ENCODE measurements around the gene OR56A1. TPM values are rescaled to one million over a fixed set of nuclear protein-coding genes. Genes with fewer than 3 reads are reported as not detected.

OR56A1 gene
- total RNA-seq, 1 experiment from 2014 or later = under 0.01 TPM

DNA sequence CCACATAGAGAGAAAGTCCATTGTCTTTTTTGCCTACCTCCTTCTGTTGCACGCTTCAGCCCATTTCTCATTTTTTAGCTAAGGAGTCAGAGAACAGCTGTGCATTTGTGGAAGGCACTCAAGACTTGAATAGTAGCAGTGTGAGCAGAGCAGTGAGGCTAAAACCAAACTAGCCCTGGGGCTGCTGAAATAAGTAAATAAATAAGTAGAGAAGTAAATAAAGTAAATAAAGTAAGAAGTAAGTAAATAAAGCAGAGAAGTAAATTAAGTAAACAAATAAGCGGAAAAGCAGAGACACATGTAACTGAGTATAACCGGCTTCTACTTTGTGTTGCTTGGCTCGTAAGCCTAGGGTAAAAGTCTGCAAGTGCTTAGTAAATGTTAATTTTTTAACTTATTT is 41.4 kb downstream of the OR56A1 start:
- DNase-seq (ENCODE audit: low read depth) = no peak

DNA sequence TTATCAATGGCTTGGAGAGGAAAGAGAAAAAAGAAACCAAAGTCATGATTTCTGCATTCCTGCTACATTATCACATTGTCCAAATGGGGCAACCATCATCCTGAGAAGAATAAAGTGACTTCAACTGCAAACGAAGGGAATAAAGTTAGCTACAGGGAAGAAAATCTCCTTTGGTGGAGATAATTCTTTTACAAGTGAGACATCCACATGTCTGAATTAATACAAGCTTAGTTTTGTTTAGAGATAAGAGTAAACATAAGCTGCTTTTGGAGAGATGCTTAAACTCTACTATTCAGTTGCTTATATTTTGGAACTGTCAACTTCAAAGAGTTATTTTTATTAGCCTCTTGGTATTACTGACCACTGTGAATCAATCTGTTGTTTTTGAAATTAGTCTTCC is 43.7 kb downstream of the OR56A1 start, which contains the start of gene OR52L1:
Gene OR52L1, minus strand, starts transcription at position 101 of the 400 bp plus-strand sequence. Its CDS starts 55 bp downstream, at position 46.
- no peak for DNase-seq (ENCODE audit: low read depth)

DNA sequence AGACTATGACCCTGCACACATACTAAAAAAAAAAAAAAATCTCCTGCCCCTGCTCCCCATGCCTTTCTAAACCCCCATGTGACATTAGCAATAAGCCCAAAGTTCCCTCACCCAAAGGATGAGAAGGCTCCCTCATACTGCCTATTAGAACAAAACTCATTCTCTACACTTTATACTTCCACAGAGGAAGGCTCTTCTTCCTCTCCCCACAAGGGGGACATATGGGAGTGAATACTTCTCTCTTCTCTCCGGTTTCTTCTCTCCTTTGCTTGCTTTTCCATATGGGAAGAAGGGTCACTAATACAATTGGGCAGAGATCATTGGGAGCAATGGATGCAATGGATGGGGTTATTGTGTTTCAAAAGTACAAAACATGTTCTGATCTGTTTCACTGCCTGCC is 47.1 kb downstream of the OR56A1 start:
- DNase-seq (ENCODE audit: low read depth) = no peak

DNA sequence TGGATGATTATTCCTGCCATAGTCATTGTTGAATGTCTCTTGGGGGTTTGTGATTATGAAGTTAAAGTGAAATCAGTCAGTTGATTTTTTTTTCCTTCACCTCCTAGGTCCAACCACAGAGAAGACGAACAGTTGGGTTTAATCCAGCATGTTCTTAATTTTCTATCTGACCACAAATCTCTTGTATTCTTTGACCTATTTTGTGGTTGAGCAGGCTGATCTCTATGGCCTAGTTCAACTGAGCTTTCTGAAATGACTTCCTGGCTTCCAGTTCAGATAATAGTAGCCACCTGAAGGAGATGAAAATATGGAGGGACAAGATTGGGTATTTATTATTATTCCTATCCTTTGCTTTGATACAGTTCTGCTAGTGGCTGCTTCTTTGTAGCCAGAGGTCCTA is 57.0 kb downstream of the OR56A1 start:
- no peak for DNase-seq (ENCODE audit: low read depth)

Other genes starting within 250 kb of the OR56A1 start
- not detected in 2 replicates for gene OR52N5, start 247.4 kb downstream of the OR56A1 start, total RNA-seq (2014; rRNA removed; shearing (Covaris generic))
- 0.15 TPM in 1 of 2 replicates, not detected in the other for gene OR52N1, start 239.5 kb downstream of the OR56A1 start, total RNA-seq (2014; rRNA removed; shearing (Covaris generic))
- not detected in 2 replicates for gene OR52N2, start 221.8 kb downstream of the OR56A1 start, total RNA-seq (2014; rRNA removed; shearing (Covaris generic))
- not detected in 2 replicates for gene OR52E6, start 188.9 kb downstream of the OR56A1 start, total RNA-seq (2014; rRNA removed; shearing (Covaris generic))
- gene OR52E8, start 173.1 kb downstream of the OR56A1 start, total RNA-seq (2014; rRNA removed; shearing (Covaris generic)) = 0.15 TPM in 1 of 2 replicates, not detected in the other
- gene OR52E4, start 150.1 kb downstream of the OR56A1 start, total RNA-seq (2014; rRNA removed; shearing (Covaris generic)) = not detected in 2 replicates
- not detected in 2 replicates for gene OR52E5, start 137.6 kb downstream of the OR56A1 start, total RNA-seq (2014; rRNA removed; shearing (Covaris generic))
- gene OR56A3, start 88.5 kb downstream of the OR56A1 start, total RNA-seq (2014; rRNA removed; shearing (Covaris generic)) = 0.11 and 1.3 TPM in 2 replicates
- gene OR56A5, start 62.3 kb downstream of the OR56A1 start, total RNA-seq (2014; rRNA removed; shearing (Covaris generic)) = not detected in 2 replicates
- gene OR52L1, start 43.8 kb downstream of the OR56A1 start, total RNA-seq (2014; rRNA removed; shearing (Covaris generic)) = not detected in 2 replicates
- not detected in 2 replicates for gene OR56A4, start 23.8 kb downstream of the OR56A1 start, total RNA-seq (2014; rRNA removed; shearing (Covaris generic))
- gene OR56B4, start 76.9 kb upstream of the OR56A1 start, total RNA-seq (2014; rRNA removed; shearing (Covaris generic)) = not detected in 2 replicates
- gene OR52B2, start 139.6 kb upstream of the OR56A1 start, total RNA-seq (2014; rRNA removed; shearing (Covaris generic)) = not detected in 2 replicates
- not detected in 2 replicates for gene OR52W1, start 168.5 kb upstream of the OR56A1 start, total RNA-seq (2014; rRNA removed; shearing (Covaris generic))
- not detected in 2 replicates for gene C11orf42, start 174.8 kb upstream of the OR56A1 start, total RNA-seq (2014; rRNA removed; shearing (Covaris generic))
- gene FHIP1B, start 203.9 kb upstream of the OR56A1 start, total RNA-seq (2014; rRNA removed; shearing (Covaris generic)) = 10.6 and 14.9 TPM in 2 replicates
- not detected in 2 replicates for gene CNGA4, start 208.3 kb upstream of the OR56A1 start, total RNA-seq (2014; rRNA removed; shearing (Covaris generic))
- gene CCKBR, start 229.1 kb upstream of the OR56A1 start, total RNA-seq (2014; rRNA removed; shearing (Covaris generic)) = not detected in 2 replicates